ENCODE results near the gene CORO2B. TPM values are rescaled to one million over a fixed set of nuclear protein-coding genes. Genes with fewer than 3 reads are reported as not detected.

Gene CORO2B
- total and polyA plus RNA-seq, 11 donors = 3.0 to 9.1 (median 5.0) TPM

DNA sequence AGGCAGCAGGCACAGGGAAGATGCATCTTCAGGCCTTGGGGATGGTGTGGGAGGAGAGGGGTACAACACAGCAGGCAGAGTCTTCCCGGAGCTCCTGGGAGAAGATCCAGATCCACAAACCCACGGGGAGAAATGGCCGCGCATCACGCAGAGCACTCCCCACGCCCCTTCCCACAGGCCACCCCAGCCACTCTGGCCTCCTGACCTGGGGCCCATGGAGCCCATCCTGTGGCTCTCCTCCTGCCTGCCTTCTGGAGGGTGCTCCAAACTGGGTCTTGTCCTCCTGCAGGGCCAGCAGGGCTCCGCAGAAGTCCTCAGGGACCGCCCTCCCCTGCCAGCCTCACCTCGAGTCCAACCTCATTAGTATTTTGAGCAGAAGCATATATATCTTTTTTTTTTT is 17.9 kb downstream of the CORO2B start:
- no peak overlapping the region for H3K4me3 ChIP-seq
- TF ChIP-seq CTCF (IDR thresholded peaks at IDR 0.05) (no peak), POLR2A (IDR thresholded peaks at IDR 0.05) (no peak)
- H3K36me3 ChIP-seq = no peaks in the 10 kb centered on the region
- DNase-seq (peak in 2 of 5 donors; percentile 15 to 24), ATAC-seq (no peak)
- 86 to 92% (median 91%) methylated on average over 9 of the region's 9 CpGs for WGBS, 4 donors
- H3K27ac ChIP-seq = no peak overlapping the region
- H3K27me3 ChIP-seq = peaks cover 0 to 4% (median 0%) of the 10 kb centered on the region in 9 donors
- intact Hi-C loops (cut with DNase I) = loop anchor here in 1 of 10 donors (5.0 kb wide), 1 partner anchor 46 kb away; no protein-coding TSS in a partner anchor
- H3K9me3 ChIP-seq = no peaks in the 10 kb centered on the region
- H3K4me1 ChIP-seq = peaks cover 0 to 68% (median 52%) of the 10 kb centered on the region in 12 donors

GRCh38 chr15:68597581-68597980 is 18.8 kb downstream of the CORO2B start:
- Histone ChIP-seq H3K36me3 (no peaks in the 10 kb centered on the region), H3K27ac (peak overlapping the region in 3 of 12 donors; percentile 24 to 58 (median 38)), H3K9me3 (no peaks in the 10 kb centered on the region), H3K4me1 (peaks cover 0 to 77% (median 56%) of the 10 kb centered on the region in 12 donors), H3K27me3 (peaks cover 0 to 4% (median 0%) of the 10 kb centered on the region in 9 donors), H3K4me3 (no peak overlapping the region)
- 86 to 90% (median 88%) methylated on average over 5 of the region's 5 CpGs for WGBS, 4 donors
- intact Hi-C loops (cut with DNase I) = loop anchor here in 1 of 10 donors (5.0 kb wide), 1 partner anchor 45 kb away; no protein-coding TSS in a partner anchor
- ATAC-seq (no peak), DNase-seq (peak in 2 of 5 donors; percentile 9 to 14)
- TF ChIP-seq CTCF (IDR thresholded peaks at IDR 0.05) (no peak), POLR2A (IDR thresholded peaks at IDR 0.05) (no peak)

GRCh38 chr15:68598171-68599152 is 19.7 kb downstream of the CORO2B start:
- WGBS, 4 donors = 81 to 83% (median 83%) methylated on average over 14 of the region's 14 CpGs
- ATAC-seq = peak in 2 of 4 donors; percentile 37 to 45
- peaks cover 0 to 81% (median 59%) of the 10 kb centered on the region in 12 donors for H3K4me1 ChIP-seq
- peak overlapping the region in 6 of 12 donors; percentile 19 to 58 (median 34) for H3K27ac ChIP-seq
- no peaks in the 10 kb centered on the region for H3K36me3 ChIP-seq
- peaks cover 0 to 4% (median 0%) of the 10 kb centered on the region in 9 donors for H3K27me3 ChIP-seq
- no peak overlapping the region for H3K4me3 ChIP-seq
- TF ChIP-seq CTCF (IDR thresholded peaks at IDR 0.05) = no peak
- no peak for TF ChIP-seq POLR2A (IDR thresholded peaks at IDR 0.05)
- intact Hi-C loops (cut with DNase I) = loop anchor here in 1 of 10 donors (5.0 kb wide), 1 partner anchor 44 kb away; no protein-coding TSS in a partner anchor
- DNase-seq = peak in 2 of 5 donors; percentile 33 to 46
- H3K9me3 ChIP-seq = no peaks in the 10 kb centered on the region

DNA sequence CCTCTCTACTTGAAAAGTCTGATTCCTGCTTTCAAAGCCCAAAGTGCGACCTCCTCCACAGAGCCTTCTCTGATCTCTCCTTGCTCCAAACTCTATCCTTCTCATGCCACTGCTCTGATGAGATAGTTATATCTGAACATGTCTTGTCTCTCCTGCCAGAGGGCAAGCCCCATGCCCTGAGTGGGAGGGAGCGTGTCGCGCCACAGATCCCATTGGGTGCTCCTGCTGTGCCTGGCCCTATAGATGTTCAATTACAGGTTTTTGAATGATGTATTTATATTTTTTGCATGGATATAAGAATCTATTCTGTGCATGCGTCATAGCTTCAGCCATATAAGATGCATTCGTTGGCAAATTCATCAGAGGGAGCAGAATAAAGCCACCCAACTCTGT is 20.4 kb downstream of the CORO2B start:
- Histone ChIP-seq H3K27ac (peak overlapping the region in 5 of 12 donors; percentile 19 to 58 (median 30)), H3K27me3 (peaks cover 0 to 1% (median 0%) of the 10 kb centered on the region in 9 donors), H3K9me3 (no peaks in the 10 kb centered on the region), H3K4me3 (no peak overlapping the region), H3K4me1 (peaks cover 0 to 77% (median 58%) of the 10 kb centered on the region in 12 donors), H3K36me3 (no peaks in the 10 kb centered on the region)
- no peak for TF ChIP-seq CTCF (IDR thresholded peaks at IDR 0.05)
- TF ChIP-seq POLR2A (IDR thresholded peaks at IDR 0.05) = no peak
- ATAC-seq (no peak), DNase-seq (peak in 1 of 5 donors; percentile 15)
- intact Hi-C loops (cut with DNase I) = loop anchor here in 1 of 10 donors (5.0 kb wide), 1 partner anchor 43 kb away; no protein-coding TSS in a partner anchor
- 90 to 94% (median 92%) methylated on average over 6 of the region's 6 CpGs for WGBS, 4 donors
